ENCODE measurements around the gene ABCB9.

The ABCB9 gene

GRCh38 chr12:122886851-122887818 is 79.1 kb downstream of the ABCB9 start:
- ATAC-seq = peak; percentile 74
- TF ChIP-seq ESRRG (CRISPR knock-in tag; IDR thresholded peaks at IDR 0.05) (no peak), BACH2 (CRISPR knock-in tag; IDR thresholded peaks at IDR 0.05; ENCODE audit: borderline replicate concordance) (no peak), POU6F1 (CRISPR knock-in tag; IDR thresholded peaks at IDR 0.05; ENCODE audit: borderline replicate concordance, low read depth) (no peak), PATZ1 (CRISPR knock-in tag; IDR thresholded peaks at IDR 0.05; ENCODE audit: borderline replicate concordance) (peak; percentile 85; the same call in 1 of the 2 replicates), ZNF565 (CRISPR knock-in tag; conservative IDR thresholded peaks at IDR 0.05; ENCODE audit: low read depth) (no peak)

DNA sequence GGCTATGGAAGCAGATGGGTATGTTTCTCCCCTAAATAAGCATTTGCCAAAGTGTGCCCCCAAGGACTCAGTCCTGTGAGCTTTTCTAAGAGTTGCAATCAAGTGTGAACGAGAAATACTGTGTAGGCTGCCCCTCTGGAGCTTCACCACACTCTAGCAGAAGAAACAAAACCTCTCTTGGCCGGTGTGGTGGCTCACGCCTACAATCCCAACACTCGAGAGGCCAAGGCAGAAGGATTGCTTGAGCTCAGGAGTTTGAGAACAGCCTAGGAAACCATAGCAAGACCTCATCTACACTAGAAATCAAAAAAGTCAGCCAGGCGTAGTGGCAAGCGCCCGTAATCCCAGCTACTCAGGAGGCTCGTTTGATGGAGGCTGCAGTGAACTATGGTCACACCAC is 80.1 kb downstream of the ABCB9 start:
- no peak for ATAC-seq
- TF ChIP-seq CSDC2 (CRISPR knock-in tag; IDR thresholded peaks at IDR 0.05) (no peak), PPARA (CRISPR knock-in tag; IDR thresholded peaks at IDR 0.05; ENCODE audit: borderline replicate concordance) (no peak), SNAI2 (CRISPR knock-in tag; IDR thresholded peaks at IDR 0.05) (no peak), ARNTL (CRISPR knock-in tag; IDR thresholded peaks at IDR 0.05; ENCODE audit: borderline replicate concordance, low read depth) (no peak), BACH2 (CRISPR knock-in tag; IDR thresholded peaks at IDR 0.05; ENCODE audit: borderline replicate concordance) (no peak)
- TF ChIP-seq, protein P1, sequence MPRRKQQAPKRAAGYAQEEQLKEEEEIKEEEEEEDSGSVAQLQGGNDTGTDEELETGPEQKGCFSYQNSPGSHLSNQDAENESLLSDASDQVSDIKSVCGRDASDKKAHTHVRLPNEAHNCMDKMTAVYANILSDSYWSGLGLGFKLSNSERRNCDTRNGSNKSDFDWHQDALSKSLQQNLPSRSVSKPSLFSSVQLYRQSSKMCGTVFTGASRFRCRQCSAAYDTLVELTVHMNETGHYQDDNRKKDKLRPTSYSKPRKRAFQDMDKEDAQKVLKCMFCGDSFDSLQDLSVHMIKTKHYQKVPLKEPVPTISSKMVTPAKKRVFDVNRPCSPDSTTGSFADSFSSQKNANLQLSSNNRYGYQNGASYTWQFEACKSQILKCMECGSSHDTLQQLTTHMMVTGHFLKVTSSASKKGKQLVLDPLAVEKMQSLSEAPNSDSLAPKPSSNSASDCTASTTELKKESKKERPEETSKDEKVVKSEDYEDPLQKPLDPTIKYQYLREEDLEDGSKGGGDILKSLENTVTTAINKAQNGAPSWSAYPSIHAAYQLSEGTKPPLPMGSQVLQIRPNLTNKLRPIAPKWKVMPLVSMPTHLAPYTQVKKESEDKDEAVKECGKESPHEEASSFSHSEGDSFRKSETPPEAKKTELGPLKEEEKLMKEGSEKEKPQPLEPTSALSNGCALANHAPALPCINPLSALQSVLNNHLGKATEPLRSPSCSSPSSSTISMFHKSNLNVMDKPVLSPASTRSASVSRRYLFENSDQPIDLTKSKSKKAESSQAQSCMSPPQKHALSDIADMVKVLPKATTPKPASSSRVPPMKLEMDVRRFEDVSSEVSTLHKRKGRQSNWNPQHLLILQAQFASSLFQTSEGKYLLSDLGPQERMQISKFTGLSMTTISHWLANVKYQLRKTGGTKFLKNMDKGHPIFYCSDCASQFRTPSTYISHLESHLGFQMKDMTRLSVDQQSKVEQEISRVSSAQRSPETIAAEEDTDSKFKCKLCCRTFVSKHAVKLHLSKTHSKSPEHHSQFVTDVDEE (CRISPR knock-in tag; IDR thresholded peaks at IDR 0.05) = no peak

- ATAC-seq = no peak
- TF ChIP-seq PPARA (CRISPR knock-in tag; IDR thresholded peaks at IDR 0.05; ENCODE audit: borderline replicate concordance) (no peak), ISL1 (CRISPR knock-in tag; IDR thresholded peaks at IDR 0.05) (no peak), ZNF8 (CRISPR knock-in tag; IDR thresholded peaks at IDR 0.05) (no peak), POU6F1 (CRISPR knock-in tag; IDR thresholded peaks at IDR 0.05; ENCODE audit: borderline replicate concordance, low read depth) (no peak), ZC3H10 (CRISPR knock-in tag; IDR thresholded peaks at IDR 0.05) (no peak), ZFP30 (CRISPR knock-in tag; IDR thresholded peaks at IDR 0.05) (no peak), ARNTL (CRISPR knock-in tag; IDR thresholded peaks at IDR 0.05; ENCODE audit: borderline replicate concordance, low read depth) (no peak), TOX (CRISPR knock-in tag; IDR thresholded peaks at IDR 0.05; ENCODE audit: borderline replicate concordance) (no peak), PATZ1 (CRISPR knock-in tag; IDR thresholded peaks at IDR 0.05; ENCODE audit: borderline replicate concordance) (no peak), RARB (CRISPR knock-in tag; IDR thresholded peaks at IDR 0.05) (no peak), ZFP3 (CRISPR knock-in tag; IDR thresholded peaks at IDR 0.05) (no peak), ZNF70 (CRISPR knock-in tag; IDR thresholded peaks at IDR 0.05) (no peak), OSR1 (CRISPR knock-in tag; IDR thresholded peaks at IDR 0.05) (no peak), TCF4 (CRISPR knock-in tag; IDR thresholded peaks at IDR 0.05; ENCODE audit: borderline replicate concordance) (no peak)
- TF ChIP-seq, protein P1 (CRISPR knock-in tag; IDR thresholded peaks at IDR 0.05) = no peak
These were observed 81.4 kb downstream of the ABCB9 start for GRCh38 chr12:122884860-122885259.

Data from SK-N-SH treated with all-trans-retinoic acid at 6 μM for 48 hours (cell line).